Activated CD8-positive, alpha-beta memory T cell treated with anti-CD3 and anti-CD28 coated beads for 4 hours (primary cell): ENCODE data around the gene SREK1IP1.

Experiments
- DNase-seq, 2 donors: peaks; one replicate each; pipeline ENCODE4 v3.0.0-alpha.2; 2020; ENCODE audit warnings: low read depth in 2 of 2

Gene SREK1IP1

DNA sequence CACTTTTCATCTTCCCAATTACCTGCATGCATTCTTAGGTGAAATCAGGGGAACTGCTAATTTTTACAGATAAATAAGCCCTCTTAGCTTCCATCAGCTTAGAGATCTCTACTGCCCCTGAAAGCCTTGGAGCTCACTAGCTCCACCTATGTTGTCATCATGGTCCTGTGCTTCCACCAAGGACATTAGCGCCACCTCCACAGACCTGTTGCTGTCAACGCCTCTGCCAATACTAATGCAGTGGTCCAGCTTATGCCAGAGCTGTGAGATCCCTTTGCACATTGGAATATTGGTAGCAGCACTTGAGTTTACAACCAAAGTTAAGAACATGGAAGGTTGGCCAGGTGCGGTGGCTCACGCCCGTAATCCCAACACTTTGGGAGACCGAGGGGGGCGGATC lies 85.9 kb downstream of the SREK1IP1 start:
- DNase-seq = no peak

DNA sequence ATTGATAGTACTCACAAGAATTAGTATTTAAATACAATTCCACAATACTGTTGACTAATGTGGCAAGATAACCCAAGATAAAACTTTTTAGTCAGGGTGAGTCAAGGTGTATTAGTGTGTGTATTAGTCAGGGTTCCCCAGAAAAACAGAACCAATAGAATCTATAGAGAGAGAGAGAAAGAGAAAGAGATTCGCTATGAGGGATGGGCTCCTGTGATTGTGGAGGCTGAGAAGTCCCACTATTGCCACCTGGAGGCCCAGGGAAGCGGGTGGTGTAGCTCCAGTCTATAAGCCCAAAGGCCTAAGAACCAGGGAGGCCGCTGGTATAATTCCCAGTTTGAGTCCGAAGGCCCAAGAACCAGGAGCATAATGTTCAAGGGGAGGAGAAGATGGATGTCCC lies 88.2 kb downstream of the SREK1IP1 start:
- DNase-seq = no peak

DNA sequence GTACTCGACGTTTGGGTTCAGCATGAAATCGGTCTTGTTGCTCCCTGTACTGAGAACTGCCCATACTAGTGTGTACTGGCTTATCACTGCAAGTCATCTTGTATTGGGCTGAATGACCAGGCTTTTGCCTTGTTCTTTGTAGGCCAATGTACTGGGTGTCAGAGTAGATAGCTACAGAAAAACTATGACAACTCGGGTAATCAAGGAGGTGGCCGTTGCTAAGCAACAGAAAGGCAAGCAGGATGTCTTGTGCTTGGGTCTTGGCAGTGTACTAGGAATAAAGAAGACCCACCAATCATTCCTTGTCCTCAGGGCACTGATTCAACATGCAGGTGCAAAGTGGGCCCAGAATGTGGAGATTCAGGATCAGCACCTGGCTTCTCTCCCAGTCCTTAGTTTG lies 90.1 kb downstream of the SREK1IP1 start:
- DNase-seq = no peak

DNA sequence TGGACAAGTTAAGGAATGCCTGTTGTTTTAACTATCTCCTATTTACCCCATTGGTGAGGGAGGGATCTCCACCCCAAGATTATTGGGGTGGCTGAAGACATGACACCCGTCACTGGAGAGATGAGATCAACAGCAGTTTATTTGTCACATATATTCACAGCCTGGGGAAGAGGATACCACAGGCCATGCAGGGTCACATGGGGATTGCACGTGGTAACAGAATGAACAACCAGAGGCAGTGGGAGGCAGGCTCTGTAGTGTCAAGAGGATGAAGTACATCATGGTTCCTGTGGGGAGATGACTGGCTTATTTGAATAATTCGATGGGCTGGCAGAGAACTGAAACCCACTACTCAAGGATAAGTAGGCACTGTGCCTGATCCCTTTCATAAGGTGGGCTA lies 96.8 kb downstream of the SREK1IP1 start:
- no peak for DNase-seq

DNA sequence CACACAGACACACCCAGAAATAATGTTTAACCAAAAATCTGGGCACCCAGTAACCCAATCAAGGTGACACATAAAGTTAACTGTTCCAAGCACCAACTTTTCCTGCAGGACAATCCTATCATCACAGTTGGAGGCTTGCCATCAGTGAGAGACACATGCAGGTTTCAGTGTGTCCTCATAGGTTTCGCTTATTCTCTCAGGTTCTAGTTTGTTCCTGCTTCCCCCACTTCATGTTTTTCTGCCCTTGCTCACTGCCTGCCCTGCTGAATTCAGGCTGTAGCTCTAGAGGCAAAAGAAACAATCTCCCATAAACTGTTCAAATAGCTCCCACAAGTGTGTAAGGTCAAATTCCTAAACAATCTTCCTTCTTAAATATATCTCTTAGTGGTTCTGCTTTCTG lies 98.2 kb downstream of the SREK1IP1 start:
- no peak for DNase-seq
